Stimulated activated CD4-positive, alpha-beta T cell treated with anti-CD3 and anti-CD28 coated beads, Interleukin-1b, Interleukin-23, amount 100 ng/mL, for 24 hours (primary cell): Measurements from ENCODE around the gene NOS2.
A peak's percentile ranks its signal among the peaks of the same experiment; 100 is the strongest.
"Not testable (repeated sequence)": the region's sequence is repeated elsewhere in the genome, so short reads cannot be mapped to it uniquely, and the experiment has no call there.

Source experiments
- DNase-seq, 4 experiments: peaks; one replicate each; pipeline ENCODE4 v3.0.0-alpha.2; 2020; ENCODE audit warnings: low read depth in 4 of 4, low spot score in 1 of 4

NOS2 gene

DNA sequence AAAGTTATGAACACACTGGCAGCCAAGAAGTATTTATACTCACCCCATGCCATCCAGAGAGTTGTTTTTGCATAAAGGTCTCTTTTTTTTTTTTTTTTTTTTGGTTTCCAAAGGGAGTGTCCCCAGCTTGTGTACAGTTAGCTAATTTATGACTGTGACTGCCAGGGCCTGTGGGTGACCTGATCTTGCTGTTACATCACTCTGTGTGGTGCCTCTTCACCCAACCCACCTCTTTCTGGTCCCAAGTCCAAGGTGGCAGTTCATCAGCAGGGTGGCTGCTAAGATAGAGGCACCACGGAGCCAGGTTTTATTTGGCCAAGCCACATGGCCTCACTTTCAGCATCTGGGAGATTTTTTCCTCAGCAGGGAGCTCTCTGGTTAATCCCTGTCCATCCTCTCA lies at the start of gene NOS2:
Gene NOS2 (minus strand): TSS at position 8 of the 400 bp plus-strand sequence. CDS start 1,720 bp downstream, outside the sequence.
- no peak for DNase-seq

DNA sequence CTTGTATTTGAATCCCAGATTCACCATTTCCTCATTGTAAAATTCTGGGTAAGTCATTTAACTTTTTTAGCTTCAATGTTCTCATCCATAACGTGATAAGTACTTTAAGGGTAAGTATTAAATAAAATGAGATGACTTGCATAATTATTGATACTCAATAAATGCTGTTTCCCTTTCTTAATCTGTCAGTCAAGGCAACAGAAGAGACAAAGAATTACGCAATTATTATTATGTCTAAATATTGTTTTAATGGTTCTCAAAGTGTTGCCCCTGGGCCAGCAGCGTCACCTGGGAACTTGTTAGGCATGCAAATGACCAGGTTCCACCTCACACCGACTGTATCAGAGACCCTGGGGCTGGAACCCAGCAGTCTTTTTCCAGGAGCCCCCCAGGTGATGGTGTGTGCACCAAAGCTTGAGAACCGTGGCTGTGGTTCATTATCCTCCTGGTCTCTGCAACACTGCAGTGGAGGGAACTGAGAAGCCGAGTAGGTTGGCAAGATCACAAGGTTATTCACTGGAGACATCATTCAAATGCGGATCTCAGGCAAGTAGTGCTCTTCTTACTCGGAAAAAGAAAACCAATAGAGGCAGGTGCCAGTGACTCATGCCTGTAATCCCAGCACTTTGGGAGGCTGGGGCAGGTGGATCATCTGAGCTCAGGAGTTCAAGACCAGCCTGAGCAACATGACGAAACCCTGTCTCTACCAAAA lies 49.3 kb upstream of the NOS2 start:
- no peak for DNase-seq

DNA sequence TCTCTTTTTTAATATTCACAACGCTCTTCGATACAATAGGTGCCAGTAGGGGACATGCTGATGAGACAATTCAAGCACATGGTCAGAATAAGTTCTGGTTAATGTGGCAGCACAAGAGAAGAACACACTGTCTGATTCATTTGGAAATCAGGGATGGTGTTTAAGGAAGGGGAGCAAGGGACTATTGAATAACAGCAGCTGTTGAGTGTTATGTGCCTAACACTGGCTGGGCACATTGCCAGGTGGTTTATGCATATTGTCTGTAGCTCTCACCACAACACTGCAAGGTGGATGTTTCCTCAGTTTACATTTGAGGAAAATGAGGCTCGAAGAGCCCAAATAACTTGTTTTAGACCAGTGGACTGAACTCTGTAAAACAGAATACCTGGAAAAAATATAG lies 48.6 kb upstream of the NOS2 start:
- no peak for DNase-seq

DNA sequence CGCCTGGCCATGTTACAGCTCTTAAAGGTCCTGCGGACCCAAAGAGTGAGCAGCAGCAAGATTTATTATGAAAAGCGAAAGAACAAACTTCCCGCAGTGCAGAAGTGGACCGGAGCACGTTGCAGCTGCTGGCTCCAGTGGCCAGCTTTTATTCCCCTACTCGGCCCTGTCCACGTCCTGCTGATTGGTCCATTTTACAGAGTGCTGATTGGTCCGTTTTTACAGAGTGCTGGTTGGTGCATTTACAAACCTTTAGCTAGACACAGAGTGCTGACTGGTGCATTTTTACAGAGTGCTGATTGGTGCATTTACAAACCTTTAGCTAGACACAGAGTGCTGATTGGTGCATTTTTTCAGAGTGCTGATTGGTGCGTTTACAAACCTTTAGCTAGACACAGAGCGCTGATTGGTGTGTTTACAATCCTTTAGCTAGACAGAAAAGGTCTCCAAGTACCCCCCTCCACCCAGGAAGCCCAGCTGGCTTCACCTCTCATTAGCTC lies 46.5 kb upstream of the NOS2 start:
- not testable (repeated sequence) for DNase-seq

DNA sequence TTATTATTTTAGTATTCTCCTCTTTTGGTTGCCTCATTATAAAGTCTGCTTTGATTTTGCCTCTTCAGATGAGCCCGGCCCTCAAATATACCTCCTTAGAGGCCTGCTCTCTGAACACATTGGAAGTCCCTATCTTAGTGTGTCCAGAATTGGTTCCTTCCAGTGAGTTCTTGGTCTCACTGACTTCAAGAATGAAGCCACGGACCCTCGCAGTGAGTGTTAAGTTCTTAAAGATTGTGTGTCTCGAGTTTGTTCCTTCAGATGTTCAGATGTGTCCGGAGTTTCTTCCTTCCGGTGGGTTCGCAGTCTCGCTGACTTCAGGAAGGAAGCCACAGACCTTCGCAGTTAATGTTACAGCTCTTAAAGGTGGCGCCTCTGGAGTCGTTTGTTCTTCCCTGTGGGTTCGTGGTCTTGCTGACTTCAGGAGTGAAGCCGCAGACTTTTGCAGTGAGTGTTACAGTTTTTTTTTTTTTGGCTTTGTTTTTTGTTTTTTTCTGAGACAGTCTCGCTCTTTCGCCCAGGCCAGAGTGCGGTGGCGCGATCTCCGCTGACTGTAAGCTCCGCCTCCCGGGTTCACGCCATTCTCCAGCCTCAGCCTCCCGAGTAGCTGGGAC lies 45.8 kb upstream of the NOS2 start:
- DNase-seq = peak in 1 of 4 experiments; percentile 4

DNA sequence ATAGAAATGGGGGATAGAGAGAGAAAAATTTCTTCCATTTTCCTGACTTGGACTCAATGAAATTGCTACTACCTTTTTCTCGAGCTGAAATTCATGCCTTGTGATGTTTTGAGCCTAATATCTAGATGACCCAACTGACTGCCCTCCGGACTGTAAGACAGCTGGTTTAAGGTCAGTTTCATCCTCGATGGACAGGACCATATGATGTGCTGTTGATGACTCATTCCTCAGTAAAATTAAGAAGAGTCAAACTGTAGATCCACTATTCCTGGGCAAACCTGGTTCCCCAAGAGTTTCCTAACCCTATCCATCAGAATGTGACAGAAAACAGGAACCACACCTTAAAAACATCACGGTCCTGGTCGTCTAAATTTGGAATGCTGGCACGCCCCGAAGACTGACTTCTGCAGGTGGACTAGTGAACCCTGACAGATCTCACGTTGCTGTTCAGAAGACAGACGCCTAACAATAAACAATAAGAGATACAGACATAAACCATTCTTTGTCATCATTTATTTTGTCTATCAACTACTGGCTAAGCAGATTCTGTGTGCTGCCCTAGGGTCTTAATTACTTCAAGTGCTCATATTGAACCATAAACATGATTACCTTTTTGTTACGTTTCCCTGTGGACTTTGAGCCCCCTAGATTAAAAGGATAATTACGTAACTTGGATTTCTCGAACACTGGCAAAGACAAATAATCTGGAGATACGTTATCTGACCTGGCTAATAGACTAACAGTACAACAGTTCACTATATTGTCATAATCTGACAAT lies 45.1 kb upstream of the NOS2 start:
- DNase-seq = no peak

DNA sequence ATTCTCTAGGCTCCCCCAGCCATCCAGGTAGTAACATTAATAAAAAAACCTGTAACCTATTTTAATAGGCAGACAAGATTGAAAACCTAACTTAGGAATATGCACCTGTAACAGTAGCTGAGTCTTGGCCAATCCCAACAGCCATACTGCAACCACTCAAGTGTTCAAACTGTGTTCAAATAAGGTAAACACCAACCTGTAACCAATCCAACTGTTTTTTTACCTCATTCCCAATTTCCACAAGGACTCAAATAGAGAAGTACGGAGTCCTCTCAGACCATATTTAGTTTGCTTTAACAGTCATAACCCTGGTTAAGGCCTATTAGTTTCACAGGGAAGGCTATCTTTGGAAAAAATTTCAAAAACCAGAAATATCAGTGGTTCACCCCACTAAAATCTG lies 40.4 kb upstream of the NOS2 start:
- no peak for DNase-seq

DNA sequence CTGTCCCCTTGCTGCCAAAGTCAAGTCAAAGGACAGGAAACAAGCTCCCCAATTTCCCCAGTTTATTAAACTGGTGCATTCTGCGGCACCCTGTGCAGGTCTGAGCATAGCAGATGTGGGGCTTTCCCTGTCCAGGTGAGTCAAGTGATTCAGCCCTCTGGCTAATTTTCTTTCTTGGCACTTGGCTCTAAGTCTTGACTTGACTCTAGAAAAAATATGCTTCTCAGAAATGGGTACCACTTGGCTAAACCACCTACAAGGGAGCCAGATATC lies 40.0 kb upstream of the NOS2 start:
- not testable (repeated sequence) for DNase-seq

DNA sequence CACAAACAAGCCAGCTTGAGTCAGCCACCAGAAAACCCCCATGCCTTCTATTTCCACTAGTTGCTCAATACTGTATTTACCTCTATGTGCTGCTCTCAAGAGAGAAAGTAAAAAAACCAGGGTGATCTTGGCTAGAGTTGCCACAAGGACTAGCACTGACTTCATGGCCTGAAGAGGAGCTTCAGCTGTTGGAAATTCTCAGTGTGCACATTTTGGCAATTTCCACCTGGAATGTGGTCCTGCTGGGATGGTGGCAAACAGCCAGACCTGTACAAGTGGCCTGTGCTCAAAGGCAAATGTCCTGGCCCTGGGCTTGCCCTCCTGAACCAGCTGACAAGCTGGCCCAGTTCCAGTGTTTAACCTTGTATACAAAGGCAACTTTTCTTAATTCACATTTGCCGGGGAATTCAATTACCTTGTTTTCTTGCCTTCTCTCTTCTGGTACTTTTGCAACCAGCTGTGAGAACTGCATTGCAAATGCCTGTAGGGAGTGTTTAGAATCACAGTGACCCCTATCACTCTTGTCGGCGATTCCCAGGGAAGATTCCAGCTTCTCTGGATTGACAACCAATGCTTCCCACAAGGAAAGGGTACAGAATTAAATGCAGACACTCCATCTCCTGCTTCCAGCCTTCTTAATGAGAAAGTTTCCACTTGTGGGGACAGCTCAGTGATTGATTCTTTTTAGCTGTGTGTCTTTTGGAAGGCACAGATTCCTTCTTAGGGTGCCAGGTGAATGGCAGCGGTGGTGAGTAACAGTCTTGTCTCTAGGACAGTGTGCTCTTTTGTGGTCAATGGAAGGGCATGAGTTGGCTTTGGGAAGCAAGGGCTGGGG lies 39.5 kb upstream of the NOS2 start:
- DNase-seq = not testable (repeated sequence)

DNA sequence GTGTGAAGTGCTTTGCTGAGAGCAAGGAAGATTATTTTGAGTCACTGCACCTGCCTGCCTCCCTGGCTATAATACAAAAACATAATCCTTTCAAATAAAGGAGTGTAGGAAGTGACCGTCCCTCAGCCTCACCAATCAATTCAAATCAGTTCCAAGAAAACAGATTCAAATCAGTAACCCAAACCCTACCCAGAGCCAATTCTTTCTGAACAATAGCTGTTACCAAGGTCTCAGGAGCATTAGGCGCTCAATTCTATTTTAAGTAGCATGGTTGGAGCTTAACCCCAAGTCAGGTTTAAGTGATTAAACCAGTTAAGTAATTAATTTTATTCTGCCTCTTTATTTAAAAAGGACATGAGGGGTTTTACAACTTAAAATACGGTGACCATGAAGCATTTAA lies 38.3 kb upstream of the NOS2 start:
- not testable (repeated sequence) for DNase-seq

DNA sequence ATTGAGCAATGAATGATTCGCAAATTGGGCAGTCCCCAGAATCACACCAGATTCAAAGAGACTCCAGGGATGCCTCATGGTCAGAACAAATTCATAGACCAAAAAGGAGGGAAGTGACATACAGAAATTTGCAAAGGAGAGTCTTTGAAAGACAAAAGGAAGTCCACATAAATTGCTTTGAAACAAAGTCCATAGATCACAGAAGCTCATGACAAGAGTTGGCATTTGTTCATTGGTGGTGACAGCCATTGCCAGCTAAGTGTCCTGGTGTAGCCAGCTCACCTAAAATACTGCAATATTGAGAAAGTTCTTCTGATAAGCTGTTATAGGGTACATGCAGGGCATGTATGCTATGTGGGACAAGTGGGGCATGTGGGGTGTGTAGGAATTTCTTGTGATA lies 37.4 kb upstream of the NOS2 start:
- not testable (repeated sequence) for DNase-seq

DNA sequence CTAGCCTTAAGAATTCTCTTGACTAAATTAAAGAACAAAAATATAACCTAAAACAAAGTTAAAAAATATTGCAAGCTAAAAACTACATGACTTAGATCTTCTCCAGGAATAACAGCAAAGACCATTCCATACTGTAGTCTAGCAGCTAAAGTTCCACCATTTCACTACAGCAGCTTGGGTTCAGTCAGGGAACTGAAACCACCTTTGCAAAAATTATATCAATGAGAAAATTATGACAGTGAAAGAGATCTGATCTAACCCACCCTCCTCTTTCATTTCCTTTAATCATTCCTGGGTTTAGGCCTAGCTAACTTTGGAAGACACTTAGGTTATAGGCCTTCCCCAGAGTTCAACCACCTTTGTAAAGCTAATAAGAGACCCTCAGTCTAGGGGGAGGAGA lies 36.3 kb upstream of the NOS2 start:
- no peak for DNase-seq

DNA sequence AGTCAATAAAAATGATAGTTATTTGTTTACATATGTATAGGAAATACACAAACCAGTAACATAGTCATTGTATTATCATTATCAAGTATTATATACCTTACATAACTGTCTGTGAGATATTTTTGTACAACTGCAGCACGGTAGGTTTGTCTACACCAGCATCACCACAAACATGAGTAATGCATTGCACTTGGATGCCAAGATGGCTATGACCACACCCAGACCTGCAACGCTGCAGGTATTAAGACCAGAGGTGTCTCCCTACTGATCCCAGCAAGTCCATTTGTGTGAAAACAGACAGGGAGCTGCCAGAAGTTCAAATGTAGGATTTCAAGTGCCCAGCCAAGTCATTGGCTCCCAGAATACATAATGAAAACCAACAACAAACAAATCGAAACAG lies 34.2 kb upstream of the NOS2 start:
- DNase-seq = no peak

DNA sequence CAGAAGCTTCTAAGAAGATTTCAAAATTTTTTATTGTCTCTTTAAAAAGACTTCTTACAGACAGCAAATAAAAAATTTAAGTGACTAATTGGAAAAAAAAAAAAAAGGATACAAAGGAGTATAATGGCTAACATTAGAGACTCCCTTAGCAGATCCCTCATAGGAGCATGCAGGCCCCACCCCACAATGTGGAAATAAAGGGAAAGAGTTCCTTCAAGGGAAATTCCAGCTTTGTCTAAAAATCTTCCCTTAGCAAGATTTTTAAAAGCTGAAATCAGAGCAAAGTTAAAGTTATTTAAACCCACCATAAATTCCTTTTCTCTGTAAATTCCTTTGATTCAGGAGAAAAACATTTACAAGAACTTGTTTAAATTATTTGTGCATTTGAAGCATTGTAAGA lies 32.5 kb upstream of the NOS2 start:
- DNase-seq = no peak

DNA sequence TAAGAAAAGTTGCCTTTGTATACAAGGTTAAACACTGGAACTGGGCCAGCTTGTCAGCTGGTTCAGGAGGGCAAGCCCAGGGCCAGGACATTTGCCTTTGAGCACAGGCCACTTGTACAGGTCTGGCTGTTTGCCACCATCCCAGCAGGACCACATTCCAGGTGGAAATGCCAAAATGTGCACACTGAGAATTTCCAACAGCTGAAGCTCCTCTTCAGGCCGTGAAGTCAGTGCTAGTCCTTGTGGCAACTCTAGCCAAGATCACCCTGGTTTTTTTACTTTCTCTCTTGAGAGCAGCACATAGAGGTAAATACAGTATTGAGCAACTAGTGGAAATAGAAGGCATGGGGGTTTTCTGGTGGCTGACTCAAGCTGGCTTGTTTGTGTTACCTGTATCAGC lies 29.6 kb upstream of the NOS2 start:
- DNase-seq = not testable (repeated sequence)

DNA sequence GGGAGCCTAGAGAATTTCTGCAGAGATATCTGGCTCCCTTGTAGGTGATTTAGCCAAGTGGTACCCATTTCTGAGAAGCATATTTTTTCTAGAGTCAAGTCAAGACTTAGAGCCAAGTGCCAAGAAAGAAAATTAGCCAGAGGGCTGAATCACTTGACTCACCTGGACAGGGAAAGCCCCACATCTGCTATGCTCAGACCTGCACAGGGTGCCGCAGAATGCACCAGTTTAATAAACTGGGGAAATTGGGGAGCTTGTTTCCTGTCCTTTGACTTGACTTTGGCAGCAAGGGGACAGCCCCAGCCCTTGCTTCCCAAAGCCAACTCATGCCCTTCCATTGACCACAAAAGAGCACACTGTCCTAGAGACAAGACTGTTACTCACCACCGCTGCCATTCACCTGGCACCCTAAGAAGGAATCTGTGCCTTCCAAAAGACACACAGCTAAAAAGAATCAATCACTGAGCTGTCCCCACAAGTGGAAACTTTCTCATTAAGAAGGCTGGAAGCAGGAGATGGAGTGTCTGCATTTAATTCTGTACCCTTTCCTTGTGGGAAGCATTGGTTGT lies 28.9 kb upstream of the NOS2 start:
- DNase-seq = not testable (repeated sequence)

DNA sequence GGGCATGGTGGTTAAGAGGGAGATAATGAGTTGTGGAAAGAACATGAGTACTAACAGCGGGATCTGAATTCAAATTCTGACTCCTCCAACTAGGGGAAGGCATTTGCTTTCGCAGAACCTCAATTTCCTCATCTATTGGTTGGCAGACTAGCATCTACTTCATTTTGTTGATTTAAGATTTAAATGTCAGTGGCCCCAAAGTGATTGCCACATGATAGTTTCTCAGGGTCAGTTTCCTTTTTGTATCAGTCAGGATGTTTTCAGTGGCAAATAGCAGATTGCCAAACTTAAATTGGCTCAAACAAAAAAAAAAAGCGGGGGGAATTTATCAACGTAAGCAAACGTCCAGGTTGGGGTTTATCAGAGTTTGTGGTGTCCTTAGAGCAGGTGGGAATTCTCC lies 25.1 kb upstream of the NOS2 start:
- DNase-seq = no peak

DNA sequence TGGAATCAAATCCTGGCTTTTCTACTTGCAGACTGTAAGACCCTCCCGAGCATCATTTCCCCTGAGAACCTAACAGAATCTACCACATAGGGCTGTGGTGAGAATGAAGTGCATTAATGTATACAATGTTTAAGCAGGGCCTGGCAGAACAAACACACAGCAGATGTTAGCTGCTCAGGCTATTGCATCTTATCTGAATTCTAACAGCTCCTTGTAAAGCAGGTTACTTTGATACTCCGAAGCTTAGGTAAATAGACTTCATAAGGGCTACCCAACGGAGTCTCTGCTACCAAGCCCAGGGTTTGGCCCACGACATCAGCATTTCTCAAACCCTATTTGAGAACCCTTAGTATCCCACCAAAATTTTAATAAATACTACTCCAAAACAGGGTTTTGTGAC lies 24.4 kb upstream of the NOS2 start:
- no peak for DNase-seq

DNA sequence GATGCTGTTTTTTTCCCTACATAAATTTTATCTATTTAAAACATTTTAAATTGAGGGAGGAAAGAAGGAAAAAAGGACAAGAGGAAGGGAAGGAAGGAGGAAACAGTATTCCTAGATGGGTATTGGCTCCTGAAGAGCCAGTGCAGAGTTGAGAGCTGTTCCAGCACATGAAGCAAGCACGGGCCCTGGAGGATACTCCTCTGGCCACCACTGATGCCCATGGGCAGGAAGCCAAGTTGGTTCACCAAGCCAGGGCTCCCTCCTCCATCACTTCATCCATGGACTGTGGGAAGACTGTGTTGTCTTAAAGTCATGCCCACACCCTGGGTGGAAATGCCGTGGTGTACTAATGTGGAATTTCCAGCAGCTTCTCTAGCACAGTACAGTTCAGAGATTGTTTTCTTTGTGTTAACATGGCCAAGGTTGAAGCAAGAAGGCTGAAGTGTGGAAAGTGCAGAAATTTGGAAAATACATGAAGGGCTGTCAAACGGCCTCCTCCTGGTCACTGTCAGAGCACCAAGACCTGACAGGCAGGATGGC lies 23.9 kb upstream of the NOS2 start:
- DNase-seq = no peak

DNA sequence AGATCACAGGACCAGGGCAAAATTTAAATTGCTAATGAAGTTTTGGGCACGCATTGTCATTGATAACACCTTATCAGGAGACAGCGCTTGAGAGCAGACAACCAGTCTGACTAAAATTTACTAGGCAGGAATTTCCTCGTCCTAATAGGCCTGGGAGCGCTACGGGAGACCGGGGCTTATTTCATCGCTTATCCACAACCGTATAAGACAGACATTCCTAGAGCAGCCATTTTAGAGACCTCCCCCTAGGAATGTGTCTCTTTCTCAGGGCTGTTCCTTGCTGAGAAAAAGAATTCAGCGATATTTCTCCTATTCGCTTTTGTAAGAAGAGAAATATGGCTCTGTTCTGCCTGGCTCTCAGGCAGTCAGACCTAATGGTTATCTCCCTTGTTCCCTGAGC lies 21.8 kb upstream of the NOS2 start:
- not testable (repeated sequence) for DNase-seq

DNA sequence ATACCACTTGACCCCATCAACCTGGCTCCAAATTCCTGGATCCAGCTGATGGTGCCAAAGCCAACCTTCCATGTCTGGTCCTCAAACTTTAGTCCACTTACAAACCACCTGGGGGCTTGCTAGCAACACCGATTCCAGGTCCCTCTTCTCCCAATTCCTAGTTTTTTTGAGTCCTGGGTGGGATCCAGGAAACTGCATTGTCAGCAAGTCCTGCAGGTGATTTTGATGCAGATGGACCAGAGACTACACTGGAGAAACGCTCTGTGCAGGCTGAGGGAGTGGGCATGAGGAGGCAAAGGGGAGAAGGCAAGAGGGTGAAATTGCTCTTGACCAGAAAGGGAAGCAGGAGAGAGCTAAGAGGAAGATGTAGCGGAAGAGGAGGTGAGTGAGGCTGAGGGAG lies 21.0 kb upstream of the NOS2 start:
- no peak for DNase-seq
